GM13976 (cell line): ENCODE data around the gene CLHC1.
"Not testable (repeated sequence)": the region's sequence is repeated elsewhere in the genome, so short reads cannot be mapped to it uniquely, and the experiment has no call there.

ENCODE experiments used
- DNase-seq: peaks from one replicate; pipeline ENCODE4 v3.0.0; 2012; ENCODE audit warnings: low spot score
- CTCF ChIP-seq: IDR thresholded peaks from 2 replicates; pipeline ENCODE4 v1.5.1; 2012; ENCODE audit warnings: borderline replicate concordance, mild to moderate bottlenecking; ENCODE audit not compliant: insufficient read depth; ENCODE audit errors: extremely low read depth, missing control alignments, control extremely low read depth
- in situ Hi-C: fragments of 300-500 bp; cut with MboI; formaldehyde crosslinking; loops from one replicate; pipeline ENCODE4 v1.12.0; 2022; ENCODE audit warnings: low sequenced_read_pairs, mixed read lengths, inconsistent platforms; ENCODE audit not compliant: unreplicated experiment

The CLHC1 gene

GRCh38 chr2:55268288-55268906 is 36.3 kb upstream of the CLHC1 start:
- no peak for TF ChIP-seq CTCF
- in situ Hi-C loops = no loop called here
- DNase-seq = no peak

- DNase-seq, in situ Hi-C loops: not testable (repeated sequence)
Measured at GRCh38 chr2:55259586-55259985, 27.5 kb upstream of the CLHC1 start.

- in situ Hi-C loops = no loop called here
- no peak for DNase-seq
- no peak for TF ChIP-seq CTCF
Measured at GRCh38 chr2:55252832-55253231, 20.7 kb upstream of the CLHC1 start.

GRCh38 chr2:55247025-55247424 is 14.9 kb upstream of the CLHC1 start:
- DNase-seq = no peak
- in situ Hi-C loops = no loop called here
- no peak for TF ChIP-seq CTCF

- TF ChIP-seq CTCF = no peak
Measured at GRCh38 chr2:55245411-55245810, 13.3 kb upstream of the CLHC1 start.

GRCh38 chr2:55242617-55243016 is 10.5 kb upstream of the CLHC1 start:
- no peak for TF ChIP-seq CTCF
- in situ Hi-C loops = no loop called here

More at GRCh38 chr2:55245411-55245810, 13.3 kb upstream of the CLHC1 start:
- no peak for DNase-seq
- in situ Hi-C loops = no loop called here

GRCh38 chr2:55241582-55241981 is 9.5 kb upstream of the CLHC1 start:
- DNase-seq, in situ Hi-C loops: not testable (repeated sequence)

More at GRCh38 chr2:55242617-55243016, 10.5 kb upstream of the CLHC1 start:
- no peak for DNase-seq

- no peak for TF ChIP-seq CTCF
- DNase-seq = no peak
- in situ Hi-C loops = no loop called here
Measured at GRCh38 chr2:55239656-55240222, 7.6 kb upstream of the CLHC1 start.
